Activated T-cell treated with anti-CD3 and anti-CD28 coated beads, Interleukin-2, amount 50 U/mL, for 72 hours (primary cell): Measurements from ENCODE around the gene FBXW7. TPM values are rescaled to one million over a fixed set of nuclear protein-coding genes. Genes with fewer than 3 reads are reported as not detected.

ENCODE experiments used
- ATAC-seq, 2 donors: fragments of 150-1000 bp; cut with Tn5 transposase; replicated peaks in 1 of 2; 2 replicates each; pipeline ENCODE4 v1.10.0; 2021; ENCODE audit warnings: moderate library complexity in 2 of 2, mild to moderate bottlenecking in 1 of 2
- DNase-seq, 2 donors: peaks; one replicate each; pipeline ENCODE4 v3.0.0; 2021 to 2022; ENCODE audit warnings: mixed read lengths in 1 of 2
- H3K27ac Mint-ChIP-seq: one replicate; pipeline ENCODE4 v1.8.0; 2022; ENCODE audit warnings: mild to moderate bottlenecking, moderate library complexity, mixed read lengths
- H3K27me3 Mint-ChIP-seq: one replicate; pipeline ENCODE4 v1.8.0; 2022; ENCODE audit warnings: low read depth, mixed read lengths
- H3K36me3 Mint-ChIP-seq, 2 donors: one replicate each; pipeline ENCODE4 v1.8.0; 2022; ENCODE audit warnings: mixed read lengths in 2 of 2, mild to moderate bottlenecking in 1 of 2; ENCODE audit not compliant: insufficient read depth in 2 of 2
- H3K4me1 Mint-ChIP-seq: one replicate; pipeline ENCODE4 v1.8.0; 2022; ENCODE audit warnings: low read depth, mixed read lengths
- H3K4me3 Mint-ChIP-seq, 2 donors: one replicate each; pipeline ENCODE4 v1.8.0; 2022; ENCODE audit warnings: mild to moderate bottlenecking in 2 of 2, mixed read lengths in 2 of 2, moderate library complexity in 2 of 2
- H3K9me3 Mint-ChIP-seq, 2 donors: one replicate each; pipeline ENCODE4 v1.8.0; 2022; ENCODE audit warnings: mixed read lengths in 2 of 2
- total RNA-seq, 2 donors: library from RNA; stranded (reverse); gene quantifications; one replicate each; pipeline ENCODE4 v1.2.3, GENCODE V29; 2022

FBXW7 gene
- total RNA-seq, 2 donors from 2014 or later: 37.6 to 40.9 TPM

- H3K27me3 Mint-ChIP-seq: no peaks in the 10 kb centered on the region
- ATAC-seq: no peak
- peaks cover 0 to 3% of the 10 kb centered on the region in 2 donors for H3K9me3 Mint-ChIP-seq
- no peak overlapping the region for H3K27ac Mint-ChIP-seq
- peaks cover 7 to 14% of the 10 kb centered on the region in 2 donors for H3K36me3 Mint-ChIP-seq
- no peak for DNase-seq
- H3K4me1 Mint-ChIP-seq: peaks cover 39% of the 10 kb centered on the region
- H3K4me3 Mint-ChIP-seq: no peak overlapping the region
Observed at GRCh38 chr4:152516156-152516555, 19.7 kb downstream of the FBXW7 start.

- Mint-ChIP-seq H3K9me3 (peaks cover 0 to 3% of the 10 kb centered on the region in 2 donors), H3K4me1 (peaks cover 35% of the 10 kb centered on the region)
- no peak for DNase-seq
Observed at GRCh38 chr4:152515678-152516077, 20.2 kb downstream of the FBXW7 start.

GRCh38 chr4:152514356-152514755 is 21.5 kb downstream of the FBXW7 start:
- no peak for ATAC-seq
- Mint-ChIP-seq H3K27me3 (no peaks in the 10 kb centered on the region), H3K27ac (no peak overlapping the region), H3K9me3 (no peaks in the 10 kb centered on the region), H3K4me3 (no peak overlapping the region), H3K36me3 (peaks cover 1 to 6% of the 10 kb centered on the region in 2 donors), H3K4me1 (peaks cover 46% of the 10 kb centered on the region)
- no peak for DNase-seq

More at GRCh38 chr4:152515678-152516077, 20.2 kb downstream of the FBXW7 start:
- no peaks in the 10 kb centered on the region for H3K27me3 Mint-ChIP-seq
- peaks cover 7 to 12% of the 10 kb centered on the region in 2 donors for H3K36me3 Mint-ChIP-seq
- H3K27ac Mint-ChIP-seq: no peak overlapping the region
- no peak for ATAC-seq
- H3K4me3 Mint-ChIP-seq: no peak overlapping the region

GRCh38 chr4:152513078-152513477 is 22.8 kb downstream of the FBXW7 start:
- Mint-ChIP-seq H3K27me3 (no peaks in the 10 kb centered on the region), H3K27ac (peak overlapping the region; percentile 57), H3K36me3 (peaks cover 1 to 4% of the 10 kb centered on the region in 2 donors), H3K4me1 (peaks cover 46% of the 10 kb centered on the region), H3K9me3 (no peaks in the 10 kb centered on the region), H3K4me3 (peak overlapping the region in 1 of 2 donors; percentile 14)
- no peak for DNase-seq
- no peak for ATAC-seq

GRCh38 chr4:152512483-152512882 is 23.4 kb downstream of the FBXW7 start:
- H3K27me3 Mint-ChIP-seq: no peaks in the 10 kb centered on the region
- no peak for DNase-seq
- no peak overlapping the region for H3K27ac Mint-ChIP-seq
- H3K4me3 Mint-ChIP-seq: no peak overlapping the region
- no peaks in the 10 kb centered on the region for H3K9me3 Mint-ChIP-seq
- peaks cover 50% of the 10 kb centered on the region for H3K4me1 Mint-ChIP-seq
- no peak for ATAC-seq
- H3K36me3 Mint-ChIP-seq: peaks cover 1 to 3% of the 10 kb centered on the region in 2 donors

GRCh38 chr4:152510349-152511147 is 25.3 kb downstream of the FBXW7 start:
- H3K27ac Mint-ChIP-seq: peak overlapping the region; percentile 90

GRCh38 chr4:152509595-152510225 is 26.2 kb downstream of the FBXW7 start:
- H3K36me3 Mint-ChIP-seq: peaks cover 1 to 2% of the 10 kb centered on the region in 2 donors
- H3K4me3 Mint-ChIP-seq: peak overlapping the region in 1 of 2 donors; percentile 81
- H3K27ac Mint-ChIP-seq: peak overlapping the region; percentile 90
- no peaks in the 10 kb centered on the region for H3K9me3 Mint-ChIP-seq
- DNase-seq (no peak), ATAC-seq (peak in 1 of 2 donors; percentile 23)
- H3K4me1 Mint-ChIP-seq: peaks cover 32% of the 10 kb centered on the region
- H3K27me3 Mint-ChIP-seq: no peaks in the 10 kb centered on the region

More at GRCh38 chr4:152510349-152511147, 25.3 kb downstream of the FBXW7 start:
- DNase-seq: no peak
- Mint-ChIP-seq H3K4me1 (peaks cover 36% of the 10 kb centered on the region), H3K36me3 (peaks cover 1 to 3% of the 10 kb centered on the region in 2 donors), H3K4me3 (peak overlapping the region; percentile 35 to 81), H3K9me3 (no peaks in the 10 kb centered on the region), H3K27me3 (no peaks in the 10 kb centered on the region)
- ATAC-seq: no peak

- H3K4me1 Mint-ChIP-seq: peaks cover 25% of the 10 kb centered on the region
- DNase-seq (no peak), ATAC-seq (no peak)
- H3K9me3 Mint-ChIP-seq: no peaks in the 10 kb centered on the region
- H3K27me3 Mint-ChIP-seq: no peaks in the 10 kb centered on the region
- peaks cover 0 to 1% of the 10 kb centered on the region in 2 donors for H3K36me3 Mint-ChIP-seq
- H3K27ac Mint-ChIP-seq: no peak overlapping the region
- H3K4me3 Mint-ChIP-seq: no peak overlapping the region
Observed at GRCh38 chr4:152508818-152509217, 27.1 kb downstream of the FBXW7 start.

GRCh38 chr4:152508386-152508785 is 27.5 kb downstream of the FBXW7 start:
- ATAC-seq (no peak), DNase-seq (no peak)
- no peaks in the 10 kb centered on the region for H3K27me3 Mint-ChIP-seq
- peaks cover 0 to 1% of the 10 kb centered on the region in 2 donors for H3K36me3 Mint-ChIP-seq
- no peak overlapping the region for H3K4me3 Mint-ChIP-seq
- no peaks in the 10 kb centered on the region for H3K9me3 Mint-ChIP-seq
- H3K27ac Mint-ChIP-seq: no peak overlapping the region
- peaks cover 25% of the 10 kb centered on the region for H3K4me1 Mint-ChIP-seq

- no peak overlapping the region for H3K27ac Mint-ChIP-seq
- peaks cover 21% of the 10 kb centered on the region for H3K4me1 Mint-ChIP-seq
- no peak for DNase-seq
- H3K36me3 Mint-ChIP-seq: no peaks in the 10 kb centered on the region
- no peaks in the 10 kb centered on the region for H3K9me3 Mint-ChIP-seq
- ATAC-seq: no peak
- no peak overlapping the region for H3K4me3 Mint-ChIP-seq
- no peaks in the 10 kb centered on the region for H3K27me3 Mint-ChIP-seq
Observed at GRCh38 chr4:152503653-152504290, 32.1 kb downstream of the FBXW7 start.

GRCh38 chr4:152501846-152502536 is 33.9 kb downstream of the FBXW7 start:
- peak overlapping the region; percentile 91 for H3K27ac Mint-ChIP-seq
- H3K27me3 Mint-ChIP-seq: no peaks in the 10 kb centered on the region
- ATAC-seq (peak; percentile 81 to 88), DNase-seq (no peak)
- H3K9me3 Mint-ChIP-seq: no peaks in the 10 kb centered on the region
- H3K4me3 Mint-ChIP-seq: peak overlapping the region in 1 of 2 donors; percentile 73
- peaks cover 2% of the 10 kb centered on the region in 2 donors for H3K36me3 Mint-ChIP-seq
- peaks cover 27% of the 10 kb centered on the region for H3K4me1 Mint-ChIP-seq

GRCh38 chr4:152500800-152501434 is 35.0 kb downstream of the FBXW7 start:
- Mint-ChIP-seq H3K27ac (no peak overlapping the region), H3K27me3 (no peaks in the 10 kb centered on the region), H3K4me3 (no peak overlapping the region), H3K4me1 (peaks cover 36% of the 10 kb centered on the region), H3K9me3 (no peaks in the 10 kb centered on the region), H3K36me3 (peaks cover 2% of the 10 kb centered on the region in 2 donors)
- ATAC-seq (peak; percentile 62 to 68), DNase-seq (peak; percentile 62 to 72)
